Naive thymus-derived CD4-positive, alpha-beta T cell (primary cell): ENCODE measurements around the gene CCNJ. TPM values are rescaled to one million over a fixed set of nuclear protein-coding genes. Genes with fewer than 3 reads are reported as not detected.
A peak's percentile ranks its signal among the peaks of the same experiment; 100 is the strongest.

ENCODE experiments used
- ATAC-seq: fragments of 150-1000 bp; cut with Tn5 transposase; 2 replicates; pipeline ENCODE4 v1.10.0; 2021; ENCODE audit warnings: mild to moderate bottlenecking, moderate library complexity
- CTCF ChIA-PET: fragments of 350-600 bp; sonication (Branson Sonifier 250); formaldehyde crosslinking; loops from one replicate; lab custom pipeline; 2021; ENCODE audit warnings: antibody characterized with exemption; lab: Charles Lee
- POLR2A ChIA-PET: fragments of 350-600 bp; sonication (Branson Sonifier 250); formaldehyde crosslinking; loops from one replicate; lab custom pipeline; 2021; ENCODE audit warnings: antibody characterized with exemption, inconsistent platforms; lab: Charles Lee
- DNase-seq, 9 donors: peaks; one replicate each; pipeline versions ENCODE4 v3.0.0 to v3.0.0-alpha.2; 2020 to 2022; ENCODE audit warnings: mixed read lengths in 1 of 9
- H3K27ac ChIP-seq: one replicate; pipeline ENCODE4 v1.7.0; 2013; ENCODE audit warnings: mild to moderate bottlenecking, low read depth, low read length, moderate library complexity
- H3K27me3 ChIP-seq, 2 donors: one replicate each; pipeline ENCODE4 v1.7.0; 2013; ENCODE audit warnings: low read length in 2 of 2, mild to moderate bottlenecking in 2 of 2, moderate library complexity in 2 of 2; ENCODE audit not compliant: control insufficient read depth in 2 of 2, insufficient read depth in 2 of 2
- H3K36me3 ChIP-seq, 3 experiments: 1 replicate in 2 of 3; 2 replicates in 1 of 3; pipeline ENCODE4 v1.7.0; 2013; ENCODE audit warnings: low read length in 3 of 3, mild to moderate bottlenecking in 3 of 3, moderate library complexity in 1 of 3; ENCODE audit not compliant: insufficient read depth in 3 of 3, control insufficient read depth in 2 of 3
- H3K4me1 ChIP-seq, 2 donors: one replicate each; pipeline ENCODE4 v1.7.0; 2013; ENCODE audit warnings: low read length in 2 of 2, mild to moderate bottlenecking in 2 of 2, moderate library complexity in 1 of 2; ENCODE audit not compliant: control insufficient read depth in 2 of 2, insufficient read depth in 2 of 2
- H3K4me3 ChIP-seq: 2 replicates; pipeline ENCODE4 v1.7.0; 2013; ENCODE audit warnings: mild to moderate bottlenecking, low read length
- H3K9me3 ChIP-seq, 3 experiments: 1 replicate in 2 of 3; 2 replicates in 1 of 3; pipeline ENCODE4 v1.7.0; 2013; ENCODE audit warnings: low read length in 3 of 3; ENCODE audit not compliant: control insufficient read depth in 2 of 3
- H3K27ac Mint-ChIP-seq, 9 donors: one replicate each; pipeline ENCODE4 v1.8.0; 2020 to 2022; ENCODE audit warnings: mixed read lengths in 9 of 9, mild to moderate bottlenecking in 8 of 9, moderate library complexity in 5 of 9, inconsistent platforms in 2 of 9
- H3K27me3 Mint-ChIP-seq, 5 donors: one replicate each; pipeline ENCODE4 v1.8.0; 2021 to 2022; ENCODE audit warnings: mixed read lengths in 5 of 5, mild to moderate bottlenecking in 1 of 5
- H3K36me3 Mint-ChIP-seq, 5 donors: one replicate each; pipeline ENCODE4 v1.8.0; 2020 to 2022; ENCODE audit warnings: mixed read lengths in 5 of 5, mild to moderate bottlenecking in 3 of 5, inconsistent platforms in 1 of 5
- H3K4me1 Mint-ChIP-seq, 7 donors: one replicate each; pipeline ENCODE4 v1.8.0; 2020 to 2022; ENCODE audit warnings: mixed read lengths in 7 of 7, mild to moderate bottlenecking in 3 of 7, inconsistent platforms in 1 of 7
- H3K4me3 Mint-ChIP-seq, 10 donors: one replicate each; pipeline ENCODE4 v1.8.0; 2020 to 2022; ENCODE audit warnings: mild to moderate bottlenecking in 10 of 10, mixed read lengths in 10 of 10, moderate library complexity in 6 of 10, inconsistent platforms in 2 of 10
- H3K9me3 Mint-ChIP-seq, 11 donors: one replicate each; pipeline ENCODE4 v1.8.0; 2020 to 2022; ENCODE audit warnings: mixed read lengths in 11 of 11, mild to moderate bottlenecking in 4 of 11, inconsistent platforms in 1 of 11, moderate library complexity in 1 of 11
- intact Hi-C, 2 donors: fragments of 100-400 bp; cut with micrococcal nuclease; formaldehyde crosslinking; loops; one replicate each; pipeline ENCODE4 v1.15.1; 2023
- polyA plus RNA-seq, 2 donors: library from polyadenylated mRNA; unstranded; fragments of 300-500 nt; fragmentation: Illumina TruSeq; gene quantifications; one replicate each; pipeline ENCODE4 v1.2.3, GENCODE V29; 2021
- total RNA-seq, 6 experiments: library from RNA in 5 of 6; stranded (reverse) in 5 of 6; gene quantifications; 1 replicate in 5 of 6; 2 replicates in 1 of 6; pipeline ENCODE4 v1.2.3 and lab custom pipeline; 2021 to 2026

Gene CCNJ
- total and polyA plus RNA-seq, 7 experiments from 2014 or later = 1.0 to 8.0 (median 5.8) TPM

DNA sequence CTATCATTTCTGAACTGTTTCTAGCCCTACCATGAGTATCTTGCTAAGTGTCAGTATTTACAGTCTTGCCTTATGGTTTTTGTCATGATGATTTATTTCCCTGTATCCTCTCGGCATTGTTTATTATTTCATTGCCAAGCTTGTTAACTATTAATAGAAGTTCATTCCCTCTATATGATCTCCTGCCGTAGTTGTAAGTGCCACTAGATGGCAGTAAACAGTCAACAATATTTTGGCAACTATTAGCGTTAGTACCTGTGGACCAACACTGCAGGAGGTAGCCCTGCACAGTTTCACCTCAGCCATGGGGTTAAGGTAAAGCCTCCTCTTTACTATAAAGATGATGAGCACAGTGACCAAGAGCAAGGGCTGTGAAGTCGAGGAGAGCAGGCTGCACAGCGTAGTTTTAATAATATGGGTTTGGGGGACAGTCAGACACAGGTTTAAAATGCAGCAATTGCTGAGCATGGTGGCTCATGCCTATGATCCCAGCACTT, 26.1 kb upstream of the CCNJ start:
- Mint-ChIP-seq H3K9me3 (no peaks in the 10 kb centered on the region), H3K4me3 (no peak overlapping the region), H3K36me3 (peaks cover 0 to 5% (median 0%) of the 10 kb centered on the region in 5 donors), H3K4me1 (peaks cover 0 to 5% (median 3%) of the 10 kb centered on the region in 7 donors), H3K27me3 (peaks cover 8 to 23% (median 14%) of the 10 kb centered on the region in 5 donors), H3K27ac (no peak overlapping the region)
- Histone ChIP-seq H3K4me3 (no peak overlapping the region), H3K27me3 (peaks cover 0 to 5% of the 10 kb centered on the region in 2 donors), H3K9me3 (no peaks in the 10 kb centered on the region), H3K36me3 (no peaks in the 10 kb centered on the region), H3K27ac (no peak overlapping the region), H3K4me1 (no peaks in the 10 kb centered on the region)
- CTCF ChIA-PET = interaction anchor here (0.7 to 4.1 kb wide), 13 partner anchors 10 to 367 kb away, joined by 3 to 28 read pairs (median 5); no protein-coding TSS in a partner anchor
- intact Hi-C loops = loop anchor here (1.0 to 10.0 kb wide), 9 partner anchors 26 to 323 kb away; partner anchors contain the start of genes CCNJ (in 1 of the 2), TCTN3 (in 1 of the 2) and ZNF518A (in 1 of the 2)
- ATAC-seq (peak; percentile 90), DNase-seq (peak in 7 of 9 donors; percentile 17 to 57 (median 53))
- POLR2A ChIA-PET = no interaction called here

GRCh38 chr10:96021332-96021731, 22.1 kb upstream of the CCNJ start:
- Histone ChIP-seq H3K27ac (no peak overlapping the region), H3K9me3 (no peaks in the 10 kb centered on the region), H3K27me3 (peaks cover 0 to 3% of the 10 kb centered on the region in 2 donors), H3K4me3 (no peak overlapping the region), H3K36me3 (no peaks in the 10 kb centered on the region), H3K4me1 (no peaks in the 10 kb centered on the region)
- Mint-ChIP-seq H3K27ac (no peak overlapping the region), H3K36me3 (peaks cover 0 to 5% (median 0%) of the 10 kb centered on the region in 5 donors), H3K27me3 (peaks cover 2 to 11% (median 6%) of the 10 kb centered on the region in 5 donors), H3K4me1 (peaks cover 0 to 5% (median 3%) of the 10 kb centered on the region in 7 donors), H3K9me3 (no peaks in the 10 kb centered on the region), H3K4me3 (no peak overlapping the region)
- DNase-seq (no peak), ATAC-seq (no peak)
- POLR2A ChIA-PET = no interaction called here
- intact Hi-C loops = no loop called here
- CTCF ChIA-PET = no interaction called here

GRCh38 chr10:96022739-96023138, 20.6 kb upstream of the CCNJ start:
- no peak overlapping the region for H3K27ac Mint-ChIP-seq
- Histone ChIP-seq H3K9me3 (no peaks in the 10 kb centered on the region), H3K4me1 (no peaks in the 10 kb centered on the region), H3K4me3 (no peak overlapping the region), H3K27ac (no peak overlapping the region), H3K27me3 (no peaks in the 10 kb centered on the region), H3K36me3 (no peaks in the 10 kb centered on the region)
- H3K4me3 Mint-ChIP-seq = no peak overlapping the region
- H3K36me3 Mint-ChIP-seq = peaks cover 0 to 5% (median 0%) of the 10 kb centered on the region in 5 donors
- ATAC-seq (no peak), DNase-seq (no peak)
- ChIA-PET POLR2A (no interaction called here), CTCF (no interaction called here)
- intact Hi-C loops = no loop called here
- no peaks in the 10 kb centered on the region for H3K9me3 Mint-ChIP-seq
- H3K4me1 Mint-ChIP-seq = no peaks in the 10 kb centered on the region
- H3K27me3 Mint-ChIP-seq = peaks cover 0 to 9% (median 2%) of the 10 kb centered on the region in 5 donors

- DNase-seq (no peak), ATAC-seq (no peak)
- H3K36me3 Mint-ChIP-seq = peaks cover 0 to 5% (median 0%) of the 10 kb centered on the region in 5 donors
- no peaks in the 10 kb centered on the region for H3K9me3 ChIP-seq
- no peaks in the 10 kb centered on the region for H3K4me1 Mint-ChIP-seq
- no peak overlapping the region for H3K27ac Mint-ChIP-seq
- no peak overlapping the region for H3K4me3 Mint-ChIP-seq
- H3K27me3 ChIP-seq = no peaks in the 10 kb centered on the region
- POLR2A ChIA-PET = no interaction called here
- CTCF ChIA-PET = no interaction called here
- H3K4me1 ChIP-seq = no peaks in the 10 kb centered on the region
- no peak overlapping the region for H3K4me3 ChIP-seq
- no peaks in the 10 kb centered on the region for H3K36me3 ChIP-seq
- H3K9me3 Mint-ChIP-seq = no peaks in the 10 kb centered on the region
- intact Hi-C loops = no loop called here
- no peak overlapping the region for H3K27ac ChIP-seq
- H3K27me3 Mint-ChIP-seq = peaks cover 0 to 9% (median 2%) of the 10 kb centered on the region in 5 donors
Observed at GRCh38 chr10:96023168-96023567, 20.2 kb upstream of the CCNJ start.

GRCh38 chr10:96025566-96025965, 17.8 kb upstream of the CCNJ start:
- Histone ChIP-seq H3K27me3 (no peaks in the 10 kb centered on the region), H3K36me3 (no peaks in the 10 kb centered on the region), H3K4me3 (no peak overlapping the region), H3K4me1 (no peaks in the 10 kb centered on the region), H3K9me3 (no peaks in the 10 kb centered on the region), H3K27ac (no peak overlapping the region)
- POLR2A ChIA-PET = no interaction called here
- DNase-seq = no peak
- Mint-ChIP-seq H3K27ac (no peak overlapping the region), H3K4me3 (no peak overlapping the region), H3K36me3 (peaks cover 0 to 5% (median 0%) of the 10 kb centered on the region in 5 donors), H3K9me3 (peaks cover 0 to 2% (median 0%) of the 10 kb centered on the region in 11 donors), H3K27me3 (peaks cover 2 to 14% (median 5%) of the 10 kb centered on the region in 5 donors), H3K4me1 (no peaks in the 10 kb centered on the region)
- CTCF ChIA-PET = no interaction called here
- intact Hi-C loops = no loop called here
- ATAC-seq = peak; percentile 44

DNA sequence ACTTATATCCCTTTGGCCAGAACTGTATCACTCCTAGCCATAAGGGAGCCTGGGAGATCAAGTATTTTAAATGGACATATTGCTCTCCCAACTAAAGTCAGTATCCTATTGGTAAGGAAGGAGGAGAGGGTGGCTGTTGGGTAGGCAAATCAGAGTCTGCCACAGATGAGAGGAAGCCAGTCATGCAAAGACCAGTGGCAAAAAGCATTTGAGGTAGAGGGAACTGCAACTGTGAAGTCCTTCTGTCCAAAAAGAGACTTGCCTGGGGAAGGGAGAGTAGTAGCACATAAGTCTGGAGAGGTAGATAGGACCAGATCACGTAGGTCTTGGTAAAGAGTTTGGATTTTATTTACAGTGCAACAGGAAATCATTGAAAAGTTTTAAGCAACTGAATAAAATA, 8.8 kb upstream of the CCNJ start:
- H3K9me3 Mint-ChIP-seq = peaks cover 0 to 4% (median 0%) of the 10 kb centered on the region in 11 donors
- no peak overlapping the region for H3K4me3 ChIP-seq
- no peaks in the 10 kb centered on the region for H3K36me3 ChIP-seq
- no peak overlapping the region for H3K4me3 Mint-ChIP-seq
- peaks cover 3 to 4% of the 10 kb centered on the region in 2 donors for H3K27me3 ChIP-seq
- intact Hi-C loops = no loop called here
- H3K9me3 ChIP-seq = no peaks in the 10 kb centered on the region
- peaks cover 20 to 45% (median 39%) of the 10 kb centered on the region in 5 donors for H3K27me3 Mint-ChIP-seq
- ChIA-PET CTCF (no interaction called here), POLR2A (no interaction called here)
- peaks cover 0 to 13% (median 0%) of the 10 kb centered on the region in 5 donors for H3K36me3 Mint-ChIP-seq
- DNase-seq = no peak
- H3K27ac Mint-ChIP-seq = no peak overlapping the region
- no peak for ATAC-seq
- no peaks in the 10 kb centered on the region for H3K4me1 ChIP-seq
- no peak overlapping the region for H3K27ac ChIP-seq
- no peaks in the 10 kb centered on the region for H3K4me1 Mint-ChIP-seq
